B cell (primary cell): ENCODE measurements around the gene AANAT. TPM values are rescaled to one million over a fixed set of nuclear protein-coding genes. Genes with fewer than 3 reads are reported as not detected.

Source experiments
- ATAC-seq: fragments of 200-7000 bp; cut with Tn5 transposase; one replicate; pipeline ENCODE4 v1.10.0; 2021; ENCODE audit warnings: low read depth, mild to moderate bottlenecking, moderate number of reproducible peaks, moderate library complexity
- CTCF ChIA-PET: fragments of 350-600 bp; sonication (Branson Sonifier 250); formaldehyde crosslinking; loops from one replicate; lab custom pipeline; 2021; ENCODE audit warnings: antibody characterized with exemption, inconsistent platforms; lab: Charles Lee
- POLR2A ChIA-PET: fragments of 350-600 bp; sonication (Branson Sonifier 250); formaldehyde crosslinking; loops from one replicate; lab custom pipeline; 2021; ENCODE audit warnings: antibody characterized with exemption; lab: Charles Lee
- DNase-seq: peaks from one replicate; pipeline ENCODE4 v3.0.0; 2013
- H2AFZ ChIP-seq: 2 replicates; pipeline ENCODE4 v1.6.1; 2012; ENCODE audit warnings: mild to moderate bottlenecking, low read depth, low read length; ENCODE audit not compliant: insufficient read depth, poor library complexity, severe bottlenecking
- H3K27ac ChIP-seq, 2 donors: 1 replicate in 1 of 2; 2 replicates in 1 of 2; pipeline ENCODE4 v1.5.1; 2012 to 2013; ENCODE audit warnings: low read length in 2 of 2, mild to moderate bottlenecking in 2 of 2, moderate library complexity in 1 of 2
- H3K27me3 ChIP-seq, 4 experiments: fragments of 200-600 bp in 1 of 4; sonication (generic) in 1 of 4; replicated peaks in 1 of 4; 1 replicate in 2 of 4; 2 replicates in 2 of 4; pipeline versions ENCODE4 v1.6.1 to v1.7.0; 2013 to 2016; ENCODE audit warnings: low read length in 3 of 4, mild to moderate bottlenecking in 2 of 4, mixed read lengths in 1 of 4, moderate library complexity in 1 of 4; ENCODE audit not compliant: insufficient read depth in 4 of 4, control insufficient read depth in 3 of 4; ENCODE audit errors: control extremely low read depth in 1 of 4
- H3K36me3 ChIP-seq, 2 experiments: replicated peaks in 1 of 2; 1 replicate in 1 of 2; 2 replicates in 1 of 2; pipeline versions ENCODE4 v1.6.1 to v1.7.1; 2013; ENCODE audit warnings: low read length in 1 of 2; ENCODE audit not compliant: insufficient read depth in 2 of 2, control insufficient read depth in 1 of 2; ENCODE audit errors: control extremely low read depth in 1 of 2, extremely low read depth in 1 of 2
- H3K4me1 ChIP-seq, 2 donors: fragments of 200-600 bp in 1 of 2; sonication (generic) in 1 of 2; 1 replicate in 1 of 2; 2 replicates in 1 of 2; pipeline versions ENCODE4 v1.5.1 to v1.6.1; 2013 to 2017; ENCODE audit warnings: low read length in 2 of 2; ENCODE audit not compliant: control insufficient read depth in 2 of 2, insufficient read depth in 2 of 2
- H3K4me2 ChIP-seq: replicated peaks from 2 replicates; pipeline ENCODE3; 2012; ENCODE audit warnings: mild to moderate bottlenecking, low read depth, low read length; ENCODE audit not compliant: poor library complexity, severe bottlenecking
- H3K4me3 ChIP-seq, 5 experiments: fragments of 200-600 bp in 1 of 5; sonication (generic) in 1 of 5; 1 replicate in 3 of 5; 2 replicates in 2 of 5; pipeline versions ENCODE4 v1.5.1 to v1.7.0; 2011 to 2016; ENCODE audit warnings: low read length in 4 of 5, mild to moderate bottlenecking in 4 of 5, low read depth in 2 of 5, control low read depth in 1 of 5, moderate library complexity in 1 of 5; ENCODE audit not compliant: insufficient read depth in 1 of 5; ENCODE audit errors: control extremely low read depth in 1 of 5, extremely low read depth in 1 of 5
- H3K79me2 ChIP-seq: fragments of 200-600 bp; sonication (generic); one replicate; pipeline ENCODE4 v1.6.0; 2016; ENCODE audit warnings: low read length; ENCODE audit not compliant: control insufficient read depth, insufficient read depth
- H3K9ac ChIP-seq: fragments of 200-600 bp; sonication (generic); 2 replicates; pipeline ENCODE4 v1.6.1; 2017; ENCODE audit warnings: mild to moderate bottlenecking, low read length, moderate library complexity
- H3K9me3 ChIP-seq, 3 donors: one replicate each; pipeline versions ENCODE4 v1.6.1 to v1.7.1; 2013; ENCODE audit warnings: low read length in 2 of 3; ENCODE audit not compliant: control insufficient read depth in 2 of 3, insufficient read depth in 1 of 3; ENCODE audit errors: control extremely low read depth in 1 of 3
- H4K20me1 ChIP-seq: 2 replicates; pipeline ENCODE4 v1.6.0; 2012; ENCODE audit warnings: mild to moderate bottlenecking, low read length; ENCODE audit not compliant: insufficient read depth, control insufficient read depth, poor library complexity, severe bottlenecking
- H3K27ac Mint-ChIP-seq: one replicate; pipeline ENCODE4 v1.8.0; 2021; ENCODE audit warnings: mixed read lengths
- H3K27me3 Mint-ChIP-seq: one replicate; pipeline ENCODE4 v1.8.0; 2021; ENCODE audit warnings: mixed read lengths
- H3K4me1 Mint-ChIP-seq: one replicate; pipeline ENCODE4 v1.8.0; 2021; ENCODE audit warnings: mixed read lengths
- H3K4me3 Mint-ChIP-seq: one replicate; pipeline ENCODE4 v1.8.0; 2021; ENCODE audit warnings: mixed read lengths
- H3K9me3 Mint-ChIP-seq: one replicate; pipeline ENCODE4 v1.8.0; 2022; ENCODE audit warnings: mixed read lengths; ENCODE audit not compliant: insufficient read depth
- EZH2 ChIP-seq: IDR thresholded peaks from 2 replicates; pipeline ENCODE4 v1.6.1; 2012; ENCODE audit warnings: borderline replicate concordance, low read depth, mild to moderate bottlenecking, moderate library complexity, low read length; ENCODE audit not compliant: insufficient read depth, poor library complexity, severe bottlenecking
- WGBS: methylation state at CpG from one replicate; pipeline ENCODE4 v1.1.5; 2013; ENCODE audit warnings: missing lambda C conversion rate; ENCODE audit not compliant: insufficient coverage; 5-methylcytosine and 5-hydroxymethylcytosine counted together
- intact Hi-C: fragments of 100-400 bp; cut with micrococcal nuclease; formaldehyde crosslinking; loops from one replicate; pipeline ENCODE4 v1.10.0; 2022
- polyA plus RNA-seq: library from polyadenylated mRNA; depleted of rRNA; stranded (reverse); fragments of >200 nt; gene quantifications from 2 replicates; pipeline ENCODE4 v1.2.3, GENCODE V29; 2012
- total RNA-seq, 2 donors: library from RNA; stranded (reverse); fragments of 120-200 nt in 1 of 2; gene quantifications; 1 replicate in 1 of 2; 2 replicates in 1 of 2; pipeline versions ENCODE4 v1.2.3 to v1.2.4, GENCODE V29; 2013 to 2022
- TF ChIP-seq, protein P1 (sequence below): fragments of 200-600 bp; IDR thresholded peaks from one replicate; pipeline ENCODE4 v1.8.0; 2022; ENCODE audit warnings: antibody characterized with exemption, mild to moderate bottlenecking

Gene AANAT
- total and polyA plus RNA-seq, 2 donors (not counting 1 experiment from before 2014, with no cell fraction given), result 0.42 to 0.94 TPM

DNA sequence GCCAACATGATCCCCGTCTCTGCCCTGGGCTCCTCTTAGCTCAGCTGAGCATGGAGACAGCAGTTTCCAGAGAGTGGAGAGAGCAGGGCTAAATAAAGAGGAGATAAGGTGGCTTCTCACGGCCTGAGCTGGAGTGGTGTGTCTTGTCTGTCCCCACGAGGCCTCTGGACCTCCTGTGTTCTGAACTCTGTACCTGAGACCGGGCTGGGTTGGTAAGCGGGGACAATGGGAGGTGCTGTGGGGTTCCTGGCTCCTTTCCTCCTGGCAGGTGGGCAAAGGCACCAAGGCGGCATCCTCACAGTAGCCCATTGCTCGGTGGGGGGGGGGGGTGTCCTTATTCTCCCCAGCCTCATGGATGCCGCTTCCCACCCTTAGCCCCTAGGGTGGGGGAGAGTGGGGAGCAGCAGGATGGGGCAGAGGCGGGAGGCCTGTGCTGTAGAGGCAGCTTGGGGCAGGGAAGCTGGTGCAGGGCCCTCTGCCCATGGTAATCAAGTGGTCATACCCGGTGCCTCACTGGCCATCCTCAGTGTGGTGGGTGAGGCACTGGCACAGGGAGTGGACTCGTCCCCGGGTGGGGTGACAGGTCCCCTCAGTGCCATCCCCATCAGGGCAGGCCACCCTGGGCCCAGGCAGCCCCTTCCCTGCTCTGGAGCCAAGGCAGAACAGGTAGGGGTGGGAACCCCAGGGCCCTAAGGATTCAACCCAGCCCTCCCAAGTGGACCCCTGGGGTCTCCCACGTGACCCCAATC lies 2.8 kb downstream of the AANAT start:
- no peak for ATAC-seq
- Histone ChIP-seq H3K27ac (peak overlapping the region in 1 of 2 donors; percentile 23), H3K27me3 (no peaks in the 10 kb centered on the region), H3K4me1 (peaks cover 12 to 39% of the 10 kb centered on the region in 2 donors), H2AFZ (no peak overlapping the region), H3K79me2 (peaks cover 3% of the 10 kb centered on the region), H3K4me3 (no peak overlapping the region), H3K36me3 (peaks cover 0 to 65% of the 10 kb centered on the region in 2 experiments), H3K4me2 (no peak overlapping the region), H3K9me3 (no peaks in the 10 kb centered on the region), H3K9ac (no peak overlapping the region), H4K20me1 (peaks cover 32% of the 10 kb centered on the region)
- H3K27me3 Mint-ChIP-seq, result no peaks in the 10 kb centered on the region
- no peak for DNase-seq
- CTCF ChIA-PET, result interaction anchor here (1.1 to 16.1 kb wide), 3 partner anchors 12 to 62 kb away, joined by 5 to 442 read pairs (median 7); partner anchors contain the start of gene RHBDF2
- peaks cover 38% of the 10 kb centered on the region for H3K4me1 Mint-ChIP-seq
- intact Hi-C loops, result loop anchor here (5.0 kb wide), 1 partner anchor 77 kb away; no protein-coding TSS in a partner anchor
- POLR2A ChIA-PET, result interaction anchor here (0.6 to 1.9 kb wide), 3 partner anchors 17 to 32 kb away, joined by 3 to 5 read pairs (median 3); no protein-coding TSS in a partner anchor
- H3K4me3 Mint-ChIP-seq, result no peak overlapping the region
- WGBS, result 94% methylated on average over 9 of the region's 13 CpGs
- no peaks in the 10 kb centered on the region for H3K9me3 Mint-ChIP-seq
- peak overlapping the region; percentile 38 for H3K27ac Mint-ChIP-seq
- TF ChIP-seq, protein P1, sequence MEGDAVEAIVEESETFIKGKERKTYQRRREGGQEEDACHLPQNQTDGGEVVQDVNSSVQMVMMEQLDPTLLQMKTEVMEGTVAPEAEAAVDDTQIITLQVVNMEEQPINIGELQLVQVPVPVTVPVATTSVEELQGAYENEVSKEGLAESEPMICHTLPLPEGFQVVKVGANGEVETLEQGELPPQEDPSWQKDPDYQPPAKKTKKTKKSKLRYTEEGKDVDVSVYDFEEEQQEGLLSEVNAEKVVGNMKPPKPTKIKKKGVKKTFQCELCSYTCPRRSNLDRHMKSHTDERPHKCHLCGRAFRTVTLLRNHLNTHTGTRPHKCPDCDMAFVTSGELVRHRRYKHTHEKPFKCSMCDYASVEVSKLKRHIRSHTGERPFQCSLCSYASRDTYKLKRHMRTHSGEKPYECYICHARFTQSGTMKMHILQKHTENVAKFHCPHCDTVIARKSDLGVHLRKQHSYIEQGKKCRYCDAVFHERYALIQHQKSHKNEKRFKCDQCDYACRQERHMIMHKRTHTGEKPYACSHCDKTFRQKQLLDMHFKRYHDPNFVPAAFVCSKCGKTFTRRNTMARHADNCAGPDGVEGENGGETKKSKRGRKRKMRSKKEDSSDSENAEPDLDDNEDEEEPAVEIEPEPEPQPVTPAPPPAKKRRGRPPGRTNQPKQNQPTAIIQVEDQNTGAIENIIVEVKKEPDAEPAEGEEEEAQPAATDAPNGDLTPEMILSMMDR, result no peak
- TF ChIP-seq EZH2, result no peak
